ENCODE data around the gene GALNT14. TPM values are rescaled to one million over a fixed set of nuclear protein-coding genes. Genes with fewer than 3 reads are reported as not detected.

Gene GALNT14
- total RNA-seq, 1 donor from 2014 or later, result 0.83 TPM

- Histone ChIP-seq H3K27ac (no peak overlapping the region), H3K27me3 (ENCODE audit: low read depth) (no peaks in the 10 kb centered on the region), H3K9me3 (no peaks in the 10 kb centered on the region), H3K4me1 (no peaks in the 10 kb centered on the region), H3K36me3 (no peaks in the 10 kb centered on the region), H3K4me3 (no peak overlapping the region)
- intact Hi-C loops (cut with DNase I), result no loop called here
- DNase-seq (no peak), ATAC-seq (no peak)
- TF ChIP-seq CTCF (IDR thresholded peaks at IDR 0.05), result no peak
Measured at GRCh38 chr2:30958918-30959265, 179.3 kb downstream of the GALNT14 start.

DNA sequence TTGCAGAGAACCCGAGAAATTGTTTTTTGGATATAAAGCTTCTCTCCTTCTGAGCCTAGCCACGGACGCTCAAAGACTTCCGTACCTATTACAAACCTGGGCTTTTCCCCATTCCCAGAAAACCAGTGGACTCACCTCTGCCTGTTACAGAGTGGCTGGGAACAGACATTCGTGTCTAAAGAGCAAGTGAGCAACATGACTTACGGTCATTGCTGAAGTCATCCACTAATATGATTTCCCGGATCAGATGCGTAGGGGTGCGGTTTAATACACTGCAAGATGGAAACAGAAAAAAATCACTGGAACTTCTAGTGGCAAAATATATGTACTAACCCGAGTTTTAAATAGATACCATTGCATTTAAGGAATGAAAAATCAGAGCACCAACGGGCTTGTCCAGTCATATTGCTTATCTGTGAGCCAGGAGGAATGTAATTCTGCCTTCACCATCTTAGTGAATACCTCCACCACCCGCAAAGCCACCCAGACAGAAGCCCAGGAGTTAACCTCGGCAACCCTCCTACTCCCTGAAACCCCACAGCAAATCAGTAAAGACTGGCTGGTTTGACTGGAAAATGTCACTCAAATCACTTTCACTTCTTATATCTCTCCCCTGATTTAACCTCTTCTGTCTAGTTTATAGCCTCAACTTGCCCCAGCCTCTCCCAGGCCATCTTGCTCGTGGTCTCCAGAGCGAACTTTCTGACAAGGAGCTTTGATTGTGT, 179.9 kb downstream of the GALNT14 start:
- no peak for TF ChIP-seq CTCF (IDR thresholded peaks at IDR 0.05)
- H3K9me3 ChIP-seq, result no peaks in the 10 kb centered on the region
- DNase-seq, result no peak
- no peak overlapping the region for H3K27ac ChIP-seq
- no peaks in the 10 kb centered on the region for H3K4me1 ChIP-seq
- intact Hi-C loops (cut with DNase I), result no loop called here
- no peaks in the 10 kb centered on the region for H3K36me3 ChIP-seq
- ATAC-seq, result no peak
- H3K4me3 ChIP-seq, result no peak overlapping the region
- no peaks in the 10 kb centered on the region for H3K27me3 ChIP-seq (ENCODE audit: low read depth)

DNA sequence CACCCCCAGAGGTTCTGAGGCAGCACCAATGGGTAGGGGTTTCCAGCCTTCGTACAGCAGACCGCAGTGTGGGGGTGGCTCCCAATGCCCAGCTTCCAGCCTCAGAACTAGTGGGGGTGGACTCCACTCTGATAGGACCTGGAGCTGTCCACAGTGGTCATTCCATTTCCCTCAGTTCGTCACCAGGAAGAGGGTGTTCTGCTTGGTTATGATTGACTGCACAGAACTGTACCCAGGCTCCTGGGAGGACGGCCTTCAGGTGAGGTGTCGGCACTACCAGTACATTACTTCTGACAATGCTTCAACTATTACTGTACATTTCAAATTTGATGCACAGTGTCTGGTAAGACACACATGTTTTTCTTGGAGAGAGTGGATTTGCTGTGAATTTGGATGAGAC, 180.6 kb downstream of the GALNT14 start:
- Histone ChIP-seq H3K4me1 (no peaks in the 10 kb centered on the region), H3K36me3 (no peaks in the 10 kb centered on the region), H3K4me3 (no peak overlapping the region), H3K27ac (no peak overlapping the region), H3K9me3 (no peaks in the 10 kb centered on the region), H3K27me3 (ENCODE audit: low read depth) (no peaks in the 10 kb centered on the region)
- ATAC-seq, result no peak
- no peak for TF ChIP-seq CTCF (IDR thresholded peaks at IDR 0.05)
- intact Hi-C loops (cut with DNase I), result no loop called here
- DNase-seq, result no peak

GRCh38 chr2:30956995-30957394, 181.2 kb downstream of the GALNT14 start:
- H3K4me3 ChIP-seq, result no peak overlapping the region
- H3K9me3 ChIP-seq, result no peaks in the 10 kb centered on the region
- DNase-seq, result no peak
- ATAC-seq, result no peak
- no peaks in the 10 kb centered on the region for H3K4me1 ChIP-seq
- no peak overlapping the region for H3K27ac ChIP-seq
- H3K36me3 ChIP-seq, result no peaks in the 10 kb centered on the region
- TF ChIP-seq CTCF (IDR thresholded peaks at IDR 0.05), result no peak
- no peaks in the 10 kb centered on the region for H3K27me3 ChIP-seq (ENCODE audit: low read depth)
- intact Hi-C loops (cut with DNase I), result no loop called here

DNA sequence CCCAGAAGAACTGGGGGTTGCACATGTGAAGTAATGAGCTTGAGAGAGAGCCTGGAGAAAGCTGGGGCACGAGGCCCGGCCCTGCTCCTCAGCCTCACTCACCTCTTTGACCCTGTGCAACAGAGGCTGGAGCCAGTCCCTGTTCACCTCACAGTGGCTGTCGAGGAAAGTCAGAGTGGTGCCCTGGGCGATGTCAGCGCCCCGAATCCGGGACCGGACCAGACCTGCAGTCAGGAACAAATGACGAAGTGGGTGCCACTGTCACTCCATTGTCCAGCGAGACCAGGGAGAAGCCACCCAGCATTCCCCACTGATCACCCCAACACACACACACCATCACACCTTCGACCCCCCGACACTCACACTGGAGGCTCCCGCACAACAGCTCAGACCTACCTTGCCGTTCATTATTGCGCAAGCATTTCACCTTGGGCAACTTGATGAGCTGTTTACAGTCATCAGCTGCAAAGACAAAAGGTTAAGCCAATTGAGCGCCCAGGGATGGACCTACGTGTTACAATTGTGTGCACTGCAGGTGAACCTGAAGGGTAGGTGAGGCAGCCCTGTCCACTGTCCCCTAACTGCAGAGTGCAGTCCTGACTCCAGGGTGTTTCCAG, 182.6 kb downstream of the GALNT14 start:
- no peaks in the 10 kb centered on the region for H3K27me3 ChIP-seq (ENCODE audit: low read depth)
- intact Hi-C loops (cut with DNase I), result no loop called here
- DNase-seq (no peak), ATAC-seq (no peak)
- no peaks in the 10 kb centered on the region for H3K36me3 ChIP-seq
- no peak overlapping the region for H3K27ac ChIP-seq
- no peak for TF ChIP-seq CTCF (IDR thresholded peaks at IDR 0.05)
- no peak overlapping the region for H3K4me3 ChIP-seq
- no peaks in the 10 kb centered on the region for H3K9me3 ChIP-seq
- no peaks in the 10 kb centered on the region for H3K4me1 ChIP-seq
